Measurements from ENCODE around the gene RCBTB1.

The RCBTB1 gene

GRCh38 chr13:49561062-49561410 is 24.3 kb downstream of the RCBTB1 start:
- no peak for FAIRE-seq

GRCh38 chr13:49560270-49561061 is 24.9 kb downstream of the RCBTB1 start:
- FAIRE-seq: peak; percentile 70
- peak; percentile 30 for DNase-seq (ENCODE audit: low spot score)

More at GRCh38 chr13:49561062-49561410, 24.3 kb downstream of the RCBTB1 start:
- DNase-seq (ENCODE audit: low spot score): no peak

- DNase-seq (ENCODE audit: low spot score): no peak
- FAIRE-seq: no peak
These were observed 26.4 kb downstream of the RCBTB1 start for GRCh38 chr13:49559006-49559405.

- DNase-seq (ENCODE audit: low spot score) (no peak), FAIRE-seq (no peak)
These were observed 31.0 kb downstream of the RCBTB1 start for GRCh38 chr13:49554387-49554786.

GRCh38 chr13:49553888-49554287 is 31.5 kb downstream of the RCBTB1 start:
- no peak for FAIRE-seq

GRCh38 chr13:49550942-49551644 is 34.3 kb downstream of the RCBTB1 start:
- FAIRE-seq: no peak
- DNase-seq (ENCODE audit: low spot score): no peak

More at GRCh38 chr13:49553888-49554287, 31.5 kb downstream of the RCBTB1 start:
- no peak for DNase-seq (ENCODE audit: low spot score)

- FAIRE-seq (no peak), DNase-seq (ENCODE audit: low spot score) (no peak)
These were observed 36.1 kb downstream of the RCBTB1 start for GRCh38 chr13:49549289-49549688.

GRCh38 chr13:49546561-49546960 is 38.8 kb downstream of the RCBTB1 start:
- DNase-seq (ENCODE audit: low spot score) (no peak), FAIRE-seq (no peak)

GRCh38 chr13:49545661-49546060 is 39.7 kb downstream of the RCBTB1 start:
- no peak for DNase-seq (ENCODE audit: low spot score)
- FAIRE-seq: no peak

- DNase-seq (ENCODE audit: low spot score): no peak
- no peak for FAIRE-seq
These were observed 41.7 kb downstream of the RCBTB1 start for GRCh38 chr13:49543656-49544055.

- FAIRE-seq (no peak), DNase-seq (ENCODE audit: low spot score) (no peak)
These were observed 44.8 kb downstream of the RCBTB1 start for GRCh38 chr13:49540552-49540951.

GRCh38 chr13:49539746-49540145 is 45.6 kb downstream of the RCBTB1 start:
- DNase-seq (ENCODE audit: low spot score) (no peak), FAIRE-seq (no peak)

- DNase-seq (ENCODE audit: low spot score) (no peak), FAIRE-seq (no peak)
These were observed 46.0 kb downstream of the RCBTB1 start for GRCh38 chr13:49539313-49539712.

GRCh38 chr13:49538404-49538803 is 47.0 kb downstream of the RCBTB1 start:
- FAIRE-seq (no peak), DNase-seq (ENCODE audit: low spot score) (no peak)

GRCh38 chr13:49536144-49536873 is 49.0 kb downstream of the RCBTB1 start:
- FAIRE-seq (no peak), DNase-seq (ENCODE audit: low spot score) (no peak)

- DNase-seq (ENCODE audit: low spot score) (no peak), FAIRE-seq (no peak)
These were observed 51.6 kb downstream of the RCBTB1 start for GRCh38 chr13:49533591-49534269.

- no peak for FAIRE-seq
These were observed 52.3 kb downstream of the RCBTB1 start for GRCh38 chr13:49533011-49533410.

GRCh38 chr13:49532593-49532992 is 52.8 kb downstream of the RCBTB1 start:
- no peak for DNase-seq (ENCODE audit: low spot score)
- no peak for FAIRE-seq

More at GRCh38 chr13:49533011-49533410, 52.3 kb downstream of the RCBTB1 start:
- no peak for DNase-seq (ENCODE audit: low spot score)

GRCh38 chr13:49530457-49530856 is 54.9 kb downstream of the RCBTB1 start:
- no peak for DNase-seq (ENCODE audit: low spot score)
- no peak for FAIRE-seq

GRCh38 chr13:49528161-49528560 is 57.2 kb downstream of the RCBTB1 start:
- no peak for DNase-seq (ENCODE audit: low spot score)
- FAIRE-seq: no peak

- FAIRE-seq: no peak
- DNase-seq (ENCODE audit: low spot score): no peak
These were observed 58.2 kb downstream of the RCBTB1 start for GRCh38 chr13:49527123-49527522.

All from RCC 7860 (cell line).